GM12878 (cell line): ENCODE measurements around the gene CACUL1. TPM values are rescaled to one million over a fixed set of nuclear protein-coding genes. Genes with fewer than 3 reads are reported as not detected.

Source experiments
- ATAC-seq: fragments of 200-7000 bp; cut with Tn5 transposase; 3 replicates; pipeline ENCODE4 v1.9.1; 2020; ENCODE audit warnings: mild to moderate bottlenecking, moderate library complexity
- BruUV-seq: library from RNA; stranded (reverse); fragments of 400-500 nt; replicated peaks from 2 replicates; lab custom pipeline; 2021; lab: Mats Ljungman, UMichigan
- CTCF ChIA-PET: fragments of 300-600 bp; sonication (Branson Sonifier 250); formaldehyde crosslinking; extraction: SDS; loops from one replicate; lab custom pipeline; 2021; ENCODE audit warnings: inconsistent platforms; lab: Yijun Ruan, JAX
- POLR2A ChIA-PET: fragments of 350-600 bp; formaldehyde crosslinking; extraction: SDS; loops from one replicate; lab custom pipeline; 2021; ENCODE audit warnings: inconsistent platforms; lab: Charles Lee
- RAD21 ChIA-PET: fragments of 300-600 bp; sonication (Branson Sonifier 250); formaldehyde crosslinking; loops from one replicate; lab custom pipeline; 2023; ENCODE audit warnings: antibody characterized with exemption; ENCODE audit not compliant: unreplicated experiment; lab: Charles Lee
- SMC1A ChIA-PET: fragments of 300-600 bp; sonication (Branson Sonifier 250); formaldehyde crosslinking; loops from one replicate; lab custom pipeline; 2023; ENCODE audit not compliant: unreplicated experiment, uncharacterized antibody; lab: Charles Lee
- DNase-seq: peaks from one replicate; pipeline ENCODE4 v3.0.0-alpha.2; 2011; ENCODE audit warnings: low read depth, low spot score
- FAIRE-seq: peaks from 3 replicates; lab custom pipeline; 2011; peaks lifted over from hg19 to GRCh38; lab: Jason Lieb, UNC
- H2AFZ ChIP-seq: 2 replicates; pipeline ENCODE4 v1.6.0; 2011; ENCODE audit warnings: low read depth, low read length, control low read depth; ENCODE audit not compliant: control insufficient read depth
- H3K27ac ChIP-seq: 2 replicates; pipeline ENCODE4 v1.5.1; 2011; ENCODE audit warnings: control low read depth; ENCODE audit not compliant: control insufficient read depth, insufficient read depth
- H3K27me3 ChIP-seq, 2 experiments: replicated peaks in 1 of 2; 2 replicates each; pipeline versions ENCODE4 v1.6.0 to v1.6.1; 2011; ENCODE audit warnings: low read length in 1 of 2; ENCODE audit not compliant: control insufficient read depth in 2 of 2, insufficient read depth in 2 of 2
- H3K36me3 ChIP-seq, 2 experiments: 2 replicates each; pipeline ENCODE4 v1.5.1; 2011; ENCODE audit warnings: low read length in 1 of 2; ENCODE audit not compliant: control insufficient read depth in 2 of 2, insufficient read depth in 2 of 2
- H3K4me1 ChIP-seq: 2 replicates; pipeline ENCODE4 v1.6.1; 2011; ENCODE audit warnings: mild to moderate bottlenecking, low read length, moderate library complexity, mixed read lengths; ENCODE audit not compliant: control insufficient read depth, insufficient read depth
- H3K4me2 ChIP-seq: 2 replicates; pipeline ENCODE4 v1.6.0; 2011; ENCODE audit warnings: control low read depth; ENCODE audit not compliant: control insufficient read depth, insufficient read depth
- H3K4me3 ChIP-seq: fragments of 200-600 bp; sonication (generic); 2 replicates; pipeline ENCODE4 v1.5.1; 2016
- H3K79me2 ChIP-seq: 2 replicates; pipeline ENCODE4 v1.6.0; 2011; ENCODE audit warnings: low read length; ENCODE audit not compliant: control insufficient read depth, insufficient read depth
- H3K9ac ChIP-seq: 2 replicates; pipeline ENCODE4 v1.8.0; 2011; ENCODE audit warnings: low read length, control low read depth, mixed read lengths; ENCODE audit not compliant: control insufficient read depth, insufficient read depth
- H3K9me3 ChIP-seq: replicated peaks from 3 replicates; pipeline ENCODE4 v1.5.1; 2011; ENCODE audit warnings: mild to moderate bottlenecking, low read length; ENCODE audit not compliant: control insufficient read depth, insufficient read depth
- H4K20me1 ChIP-seq: 2 replicates; pipeline ENCODE4 v1.6.0; 2011; ENCODE audit not compliant: control insufficient read depth, insufficient read depth
- CBX5 ChIP-seq: sonication (generic); IDR thresholded peaks from 2 replicates; pipeline ENCODE4 v1.6.1; 2016; ENCODE audit warnings: low read depth, moderate library complexity, mild to moderate bottlenecking, inconsistent platforms
- CREM ChIP-seq: IDR thresholded peaks from 2 replicates; pipeline ENCODE4 v1.6.1; 2014; ENCODE audit warnings: antibody characterized with exemption, low read depth
- EGR1 ChIP-seq, 2 experiments: IDR thresholded peaks; 1 replicate in 1 of 2; 2 replicates in 1 of 2; pipeline ENCODE4 v1.6.1; 2011 to 2012; ENCODE audit warnings: low read depth in 2 of 2, low read length in 2 of 2, borderline replicate concordance in 1 of 2, mild to moderate bottlenecking in 1 of 2, moderate library complexity in 1 of 2
- JUNB ChIP-seq: IDR thresholded peaks from 2 replicates; pipeline ENCODE4 v1.6.1; 2016; ENCODE audit warnings: antibody characterized with exemption, mild to moderate bottlenecking
- KAT2A ChIP-seq: conservative IDR thresholded peaks from 2 replicates; pipeline ENCODE4 v1.6.1; 2011; ENCODE audit warnings: low read depth, low read length; ENCODE audit not compliant: control insufficient read depth
- MEF2B ChIP-seq: fragments of 450-650 bp; IDR thresholded peaks from 2 replicates; pipeline ENCODE4 v1.6.1; 2018; ENCODE audit warnings: mild to moderate bottlenecking, moderate library complexity; ENCODE audit not compliant: partially characterized antibody, poor library complexity, severe bottlenecking
- POLR2A ChIP-seq: IDR thresholded peaks from 2 replicates; pipeline ENCODE4 v1.6.1; 2011; ENCODE audit warnings: low read depth, mild to moderate bottlenecking, low read length
- REST ChIP-seq: IDR thresholded peaks from 2 replicates; pipeline ENCODE4 v1.6.1; 2012; ENCODE audit warnings: mild to moderate bottlenecking, low read depth, low read length
- SIX5 ChIP-seq: IDR thresholded peaks from 2 replicates; pipeline ENCODE4 v1.6.1; 2011; ENCODE audit warnings: mild to moderate bottlenecking, low read depth, low read length, moderate library complexity; ENCODE audit not compliant: severe bottlenecking
- SMC3 ChIP-seq: IDR thresholded peaks from 2 replicates; pipeline ENCODE4 v1.6.1; 2011; ENCODE audit warnings: low read length, improper control_type of control experiment, borderline replicate concordance
- WGBS: methylation state at CpG from one replicate; pipeline ENCODE4 v1.1.6; 2016; ENCODE audit warnings: low lambda C conversion rate; ENCODE audit not compliant: insufficient replicate concordance, insufficient coverage; ENCODE audit errors: missing lambda C conversion rate; 5-methylcytosine and 5-hydroxymethylcytosine counted together
- in situ Hi-C: fragments of 300-500 bp; cut with MboI; formaldehyde crosslinking; loops from 9 replicates; pipeline ENCODE4 v1.14.3; 2018; ENCODE audit warnings: mixed read lengths
- intact Hi-C: fragments of 100-400 bp; cut with micrococcal nuclease; formaldehyde crosslinking; loops from one replicate; pipeline ENCODE4 v1.14.2; 2022; ENCODE audit not compliant: unreplicated experiment
- polyA plus RNA-seq, 11 experiments: library from polyadenylated mRNA; depleted of rRNA in 4 of 11; unstranded in 6 of 11; stranded (reverse) in 5 of 11; fragments of >200 nt; fragmentation: Nextera tagmentation in 4 of 11; fragmentation: Illumina TruSeq in 1 of 11; extraction: Ambion mirVana in 4 of 11; extraction: Trizol in 1 of 11; gene quantifications; 1 replicate in 1 of 11; 2 replicates in 10 of 11; pipeline versions ENCODE4 v1.2.1 to v1.2.3, GENCODE V29; 2011 to 2016; ENCODE audit warnings: inconsistent platforms in 2 of 11, missing spikeins in 2 of 11, low read depth in 1 of 11
- total RNA-seq, 4 experiments: library from RNA; depleted of rRNA in 3 of 4; stranded (reverse); fragments of >200 nt in 3 of 4; fragmentation: Illumina TruSeq in 1 of 4; extraction: Trizol in 1 of 4; gene quantifications; 2 replicates each; pipeline versions ENCODE4 v1.2.1 to v1.2.3, GENCODE V29; 2013 to 2021
- TF ChIP-seq, protein P1 (sequence below): IDR thresholded peaks from 2 replicates; pipeline ENCODE4 v1.6.1; 2012; ENCODE audit warnings: low read depth, low read length, improper control_type of control experiment
- TF ChIP-seq, protein P2 (sequence below): fragments of 450-650 bp; IDR thresholded peaks from 2 replicates; pipeline ENCODE4 v1.6.1; 2017; ENCODE audit warnings: mild to moderate bottlenecking, moderate library complexity
- TF ChIP-seq, protein P3 (sequence below): IDR thresholded peaks from 2 replicates; pipeline ENCODE4 v1.6.1; 2012; ENCODE audit warnings: low read length, inconsistent platforms

The CACUL1 gene
- total and polyA plus RNA-seq, 10 of the 15 experiments (the other 5 are each of a cell fraction or from before 2014, with no cell fraction given), result 7.4 to 23.2 (median 13.0) TPM

GRCh38 chr10:118751265-118751664 lies 3.5 kb downstream of the CACUL1 start (continued):
- TF ChIP-seq REST (no peak), SIX5 (no peak), CBX5 (no peak), SMC3 (no peak), POLR2A (no peak), MEF2B (no peak)

GRCh38 chr10:118748041-118748440 lies 6.7 kb downstream of the CACUL1 start:
- Histone ChIP-seq H3K27me3 (no peaks in the 10 kb centered on the region), H4K20me1 (no peaks in the 10 kb centered on the region), H3K79me2 (peaks cover 69% of the 10 kb centered on the region), H3K4me3 (no peak overlapping the region), H2AFZ (no peak overlapping the region), H3K9ac (no peak overlapping the region), H3K4me1 (peaks cover 3% of the 10 kb centered on the region; the same call in 1 of the 2 replicates), H3K4me2 (no peak overlapping the region), H3K9me3 (no peaks in the 10 kb centered on the region; the same call in 1 of the 3 replicates), H3K36me3 (no peaks in the 10 kb centered on the region; a peak in 1 of 4 replicates), H3K27ac (no peak overlapping the region)
- POLR2A ChIA-PET, result no interaction called here
- intact Hi-C loops (no loop called here), in situ Hi-C loops (no loop called here)
- no peak for ATAC-seq
- SMC1A ChIA-PET, result no interaction called here
- RAD21 ChIA-PET, result no interaction called here
- BruUV-seq, result no TSS peak
- 87% methylated on average over 6 of the region's 6 CpGs for WGBS
- DNase-seq, result no peak
- CTCF ChIA-PET, result no interaction called here
- no peak for FAIRE-seq
- TF ChIP-seq JUNB (no peak), CREM (no peak), KAT2A (no peak), EGR1 (IDR thresholded peaks at IDR 0.05; ENCODE audit: borderline replicate concordance in 1 of 2, low read depth in 2 of 2, low read length in 2 of 2) (no peak)
- TF ChIP-seq, protein P1, sequence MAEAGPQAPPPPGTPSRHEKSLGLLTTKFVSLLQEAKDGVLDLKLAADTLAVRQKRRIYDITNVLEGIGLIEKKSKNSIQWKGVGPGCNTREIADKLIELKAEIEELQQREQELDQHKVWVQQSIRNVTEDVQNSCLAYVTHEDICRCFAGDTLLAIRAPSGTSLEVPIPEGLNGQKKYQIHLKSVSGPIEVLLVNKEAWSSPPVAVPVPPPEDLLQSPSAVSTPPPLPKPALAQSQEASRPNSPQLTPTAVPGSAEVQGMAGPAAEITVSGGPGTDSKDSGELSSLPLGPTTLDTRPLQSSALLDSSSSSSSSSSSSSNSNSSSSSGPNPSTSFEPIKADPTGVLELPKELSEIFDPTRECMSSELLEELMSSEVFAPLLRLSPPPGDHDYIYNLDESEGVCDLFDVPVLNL, result no peak
- TF ChIP-seq, protein P2, sequence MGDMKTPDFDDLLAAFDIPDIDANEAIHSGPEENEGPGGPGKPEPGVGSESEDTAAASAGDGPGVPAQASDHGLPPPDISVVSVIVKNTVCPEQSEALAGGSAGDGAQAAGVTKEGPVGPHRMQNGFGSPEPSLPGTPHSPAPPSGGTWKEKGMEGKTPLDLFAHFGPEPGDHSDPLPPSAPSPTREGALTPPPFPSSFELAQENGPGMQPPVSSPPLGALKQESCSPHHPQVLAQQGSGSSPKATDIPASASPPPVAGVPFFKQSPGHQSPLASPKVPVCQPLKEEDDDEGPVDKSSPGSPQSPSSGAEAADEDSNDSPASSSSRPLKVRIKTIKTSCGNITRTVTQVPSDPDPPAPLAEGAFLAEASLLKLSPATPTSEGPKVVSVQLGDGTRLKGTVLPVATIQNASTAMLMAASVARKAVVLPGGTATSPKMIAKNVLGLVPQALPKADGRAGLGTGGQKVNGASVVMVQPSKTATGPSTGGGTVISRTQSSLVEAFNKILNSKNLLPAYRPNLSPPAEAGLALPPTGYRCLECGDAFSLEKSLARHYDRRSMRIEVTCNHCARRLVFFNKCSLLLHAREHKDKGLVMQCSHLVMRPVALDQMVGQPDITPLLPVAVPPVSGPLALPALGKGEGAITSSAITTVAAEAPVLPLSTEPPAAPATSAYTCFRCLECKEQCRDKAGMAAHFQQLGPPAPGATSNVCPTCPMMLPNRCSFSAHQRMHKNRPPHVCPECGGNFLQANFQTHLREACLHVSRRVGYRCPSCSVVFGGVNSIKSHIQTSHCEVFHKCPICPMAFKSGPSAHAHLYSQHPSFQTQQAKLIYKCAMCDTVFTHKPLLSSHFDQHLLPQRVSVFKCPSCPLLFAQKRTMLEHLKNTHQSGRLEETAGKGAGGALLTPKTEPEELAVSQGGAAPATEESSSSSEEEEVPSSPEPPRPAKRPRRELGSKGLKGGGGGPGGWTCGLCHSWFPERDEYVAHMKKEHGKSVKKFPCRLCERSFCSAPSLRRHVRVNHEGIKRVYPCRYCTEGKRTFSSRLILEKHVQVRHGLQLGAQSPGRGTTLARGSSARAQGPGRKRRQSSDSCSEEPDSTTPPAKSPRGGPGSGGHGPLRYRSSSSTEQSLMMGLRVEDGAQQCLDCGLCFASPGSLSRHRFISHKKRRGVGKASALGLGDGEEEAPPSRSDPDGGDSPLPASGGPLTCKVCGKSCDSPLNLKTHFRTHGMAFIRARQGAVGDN, result no peak
- TF ChIP-seq, protein P3, sequence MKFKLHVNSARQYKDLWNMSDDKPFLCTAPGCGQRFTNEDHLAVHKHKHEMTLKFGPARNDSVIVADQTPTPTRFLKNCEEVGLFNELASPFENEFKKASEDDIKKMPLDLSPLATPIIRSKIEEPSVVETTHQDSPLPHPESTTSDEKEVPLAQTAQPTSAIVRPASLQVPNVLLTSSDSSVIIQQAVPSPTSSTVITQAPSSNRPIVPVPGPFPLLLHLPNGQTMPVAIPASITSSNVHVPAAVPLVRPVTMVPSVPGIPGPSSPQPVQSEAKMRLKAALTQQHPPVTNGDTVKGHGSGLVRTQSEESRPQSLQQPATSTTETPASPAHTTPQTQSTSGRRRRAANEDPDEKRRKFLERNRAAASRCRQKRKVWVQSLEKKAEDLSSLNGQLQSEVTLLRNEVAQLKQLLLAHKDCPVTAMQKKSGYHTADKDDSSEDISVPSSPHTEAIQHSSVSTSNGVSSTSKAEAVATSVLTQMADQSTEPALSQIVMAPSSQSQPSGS, result no peak
